ENCODE results near the gene DCXR.
A peak's percentile ranks its signal among the peaks of the same experiment; 100 is the strongest.

Gene DCXR

GRCh38 chr17:81995463-81996231 lies 41.9 kb downstream of the DCXR start:
- DNase-seq = no peak

DNA sequence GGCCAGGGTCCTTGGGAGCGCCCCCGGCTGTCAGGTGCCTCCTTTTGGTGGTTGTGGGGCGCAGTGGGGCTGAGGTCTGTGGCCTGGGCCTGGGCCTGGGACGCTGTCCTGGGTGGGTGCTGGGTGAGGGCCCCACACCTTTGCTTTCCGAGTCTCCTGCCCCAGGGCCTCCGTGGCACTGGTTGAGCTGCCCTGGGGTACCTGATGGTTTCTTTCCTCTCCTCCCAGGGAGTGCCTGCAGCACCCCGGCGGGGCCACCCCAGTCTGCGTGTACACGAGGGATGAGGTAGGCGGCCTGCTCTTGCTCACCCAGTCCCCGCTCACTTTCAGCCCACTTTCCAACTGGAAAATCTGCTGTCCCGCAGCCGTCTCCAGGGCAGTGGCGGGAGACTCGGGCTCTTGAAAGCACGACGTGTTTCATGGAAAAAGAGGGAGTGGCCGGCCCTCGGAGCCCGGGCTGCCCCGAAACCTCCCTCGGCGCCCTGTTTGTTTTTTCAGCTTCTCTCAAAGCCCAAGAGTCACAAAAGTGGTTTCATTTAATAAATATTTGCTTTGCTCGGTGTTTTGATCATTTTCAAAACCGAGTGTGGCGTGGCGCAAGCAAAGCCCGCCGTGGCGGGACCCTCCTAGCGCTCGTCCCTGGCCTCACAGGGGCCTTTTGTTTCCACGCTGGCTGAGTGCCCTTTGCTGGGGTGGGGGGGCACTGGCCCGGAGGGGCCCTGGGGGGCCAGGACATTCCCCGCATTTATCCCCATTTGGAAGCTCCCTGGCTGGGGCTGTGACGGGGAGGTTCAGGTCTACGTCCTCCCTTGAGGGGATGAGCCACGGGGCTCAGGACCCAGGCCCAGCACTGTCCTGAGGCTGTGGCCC lies 42.7 kb downstream of the DCXR start:
- DNase-seq = no peak

GRCh38 chr17:81993729-81994592 lies 43.5 kb downstream of the DCXR start:
- DNase-seq = no peak

- DNase-seq = no peak
Measured at GRCh38 chr17:81992306-81993102, 45.0 kb downstream of the DCXR start.

DNA sequence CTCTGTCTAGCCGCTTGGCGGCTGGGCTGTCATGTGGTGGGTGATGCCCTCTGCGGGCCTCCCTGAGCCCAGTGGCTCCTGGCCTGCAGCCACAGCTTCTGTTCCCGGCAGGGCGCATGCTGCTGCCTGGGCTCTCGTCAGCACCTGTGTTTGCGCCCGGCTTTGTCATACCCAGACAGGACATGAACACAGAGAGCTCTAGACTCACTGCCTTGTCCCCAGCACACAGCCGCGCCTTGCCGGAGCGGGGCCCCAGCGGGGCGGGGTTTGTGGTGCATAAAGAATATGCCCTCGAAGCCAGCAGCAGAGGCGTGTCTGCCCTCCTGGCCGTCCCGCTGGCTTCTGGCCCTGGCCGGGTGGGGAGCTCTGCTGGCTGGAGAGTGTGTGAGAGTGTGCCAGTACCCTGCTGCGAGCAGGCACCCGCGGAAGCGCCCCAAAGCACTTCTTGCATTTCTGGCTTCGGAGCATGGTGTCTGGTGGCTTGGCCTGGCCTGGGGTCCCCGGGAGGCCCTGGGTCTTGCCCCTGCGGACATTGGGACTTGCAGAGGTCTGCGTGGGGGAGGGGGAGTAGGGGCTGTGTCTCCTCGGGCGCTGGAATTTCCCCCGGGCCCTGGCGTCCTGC lies 45.7 kb downstream of the DCXR start:
- peak; percentile 87 for DNase-seq

GRCh38 chr17:81990836-81991683 lies 46.4 kb downstream of the DCXR start:
- no peak for DNase-seq

GRCh38 chr17:81987161-81987770 lies 50.2 kb downstream of the DCXR start:
- DNase-seq = no peak

GRCh38 chr17:81986606-81987005 lies 50.9 kb downstream of the DCXR start:
- no peak for DNase-seq
